Inferior parietal cortex (tissue), 1 donor: ENCODE data around the gene PDIA5.

Experiments
- DNase-seq: peaks from one replicate; pipeline ENCODE4 v3.0.0-alpha.2; 2016; ENCODE audit errors: extremely low spot score

The PDIA5 gene

GRCh38 chr3:123066896-123067688 is at the start of gene PDIA5:
Gene PDIA5 (plus strand): TSS chr3:123067025. CDS start chr3:123067165, 140 bp downstream.
- DNase-seq: peak; percentile 85

- no peak for DNase-seq
These were observed 48.1 kb upstream of the PDIA5 start for GRCh38 chr3:123018683-123019082.

- DNase-seq: no peak
These were observed 47.7 kb upstream of the PDIA5 start for GRCh38 chr3:123019161-123019560.

- no peak for DNase-seq
These were observed 47.2 kb upstream of the PDIA5 start for GRCh38 chr3:123019591-123019990.

GRCh38 chr3:123020709-123021108 is 46.1 kb upstream of the PDIA5 start:
- DNase-seq: no peak

GRCh38 chr3:123021388-123021787 is 45.4 kb upstream of the PDIA5 start:
- no peak for DNase-seq

- DNase-seq: no peak
These were observed 44.8 kb upstream of the PDIA5 start for GRCh38 chr3:123021996-123022510.

- DNase-seq: no peak
These were observed 42.8 kb upstream of the PDIA5 start for GRCh38 chr3:123024056-123024455.

GRCh38 chr3:123025642-123026521 is 40.9 kb upstream of the PDIA5 start:
- no peak for DNase-seq

GRCh38 chr3:123026565-123027291 is 40.1 kb upstream of the PDIA5 start:
- no peak for DNase-seq

GRCh38 chr3:123027292-123028232 is 39.3 kb upstream of the PDIA5 start, which contains the start of gene SEMA5B:
Gene SEMA5B (minus strand): TSS chr3:123027763. CDS start chr3:122961263, 66,500 bp downstream.
- DNase-seq: no peak

GRCh38 chr3:123028233-123028828 is 38.5 kb upstream of the PDIA5 start:
- peak; percentile 80 for DNase-seq

GRCh38 chr3:123031051-123031450 is 35.8 kb upstream of the PDIA5 start:
- DNase-seq: no peak

GRCh38 chr3:123032057-123032456 is 34.8 kb upstream of the PDIA5 start:
- no peak for DNase-seq

- no peak for DNase-seq
These were observed 32.7 kb upstream of the PDIA5 start for GRCh38 chr3:123034120-123034519.

GRCh38 chr3:123034996-123035395 is 31.8 kb upstream of the PDIA5 start:
- DNase-seq: no peak

- no peak for DNase-seq
These were observed 30.3 kb upstream of the PDIA5 start for GRCh38 chr3:123036352-123037014.

GRCh38 chr3:123037015-123037375 is 29.8 kb upstream of the PDIA5 start:
- DNase-seq: no peak

- DNase-seq: no peak
These were observed 28.1 kb upstream of the PDIA5 start for GRCh38 chr3:123038751-123039150.

- no peak for DNase-seq
These were observed 27.6 kb upstream of the PDIA5 start for GRCh38 chr3:123039178-123039577.
